Stimulated activated CD8-positive, alpha-beta memory T cell treated with anti-CD3 and anti-CD28 coated beads, Interleukin-7, amount 100 ng/mL, for 1 hour (primary cell): ENCODE measurements around the gene DDX54.

Source experiments
- DNase-seq, 2 donors: peaks; one replicate each; pipeline ENCODE4 v3.0.0-alpha.2; 2020; ENCODE audit warnings: low read depth in 2 of 2

The DDX54 gene

DNA sequence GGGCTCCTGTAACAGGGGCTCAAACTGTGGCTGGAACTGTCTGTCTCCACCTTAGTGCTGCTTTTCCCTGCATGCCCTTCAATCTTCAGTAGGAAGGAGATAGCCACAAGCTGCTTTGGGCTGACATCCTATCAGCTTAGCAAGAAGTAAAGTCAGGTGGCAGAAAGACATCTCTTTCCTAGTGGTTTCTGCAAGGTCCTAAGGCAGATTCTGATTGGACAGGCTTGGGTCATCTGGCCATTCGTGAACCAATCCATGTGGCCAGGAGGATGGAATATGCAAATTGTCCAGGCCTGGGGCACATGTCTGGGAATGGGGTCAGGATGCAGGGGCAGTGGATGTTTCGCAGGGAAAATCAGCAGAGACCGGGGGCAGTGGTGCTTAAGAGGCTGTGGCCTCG, 5.5 kb upstream of the DDX54 start:
- DNase-seq = no peak

DNA sequence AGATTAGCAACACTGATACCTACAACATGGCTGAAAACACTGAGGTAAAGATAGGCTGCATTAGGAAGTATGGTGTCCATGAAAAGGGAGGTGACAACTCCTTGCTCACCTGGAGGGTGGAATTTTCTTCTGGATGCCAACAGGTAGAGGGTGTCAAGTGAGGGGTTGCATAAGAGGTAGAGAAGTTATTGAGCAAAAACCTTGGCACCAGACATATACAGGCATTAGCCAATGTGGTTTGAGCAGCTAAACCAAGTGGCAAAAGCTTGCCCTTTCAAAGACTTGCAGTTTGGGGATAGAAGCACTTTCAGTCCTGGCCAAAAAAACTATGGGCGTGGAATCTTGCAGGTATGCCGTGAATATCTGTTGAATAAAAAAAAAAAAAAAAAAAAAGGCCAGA, 4.1 kb upstream of the DDX54 start:
- DNase-seq = no peak

DNA sequence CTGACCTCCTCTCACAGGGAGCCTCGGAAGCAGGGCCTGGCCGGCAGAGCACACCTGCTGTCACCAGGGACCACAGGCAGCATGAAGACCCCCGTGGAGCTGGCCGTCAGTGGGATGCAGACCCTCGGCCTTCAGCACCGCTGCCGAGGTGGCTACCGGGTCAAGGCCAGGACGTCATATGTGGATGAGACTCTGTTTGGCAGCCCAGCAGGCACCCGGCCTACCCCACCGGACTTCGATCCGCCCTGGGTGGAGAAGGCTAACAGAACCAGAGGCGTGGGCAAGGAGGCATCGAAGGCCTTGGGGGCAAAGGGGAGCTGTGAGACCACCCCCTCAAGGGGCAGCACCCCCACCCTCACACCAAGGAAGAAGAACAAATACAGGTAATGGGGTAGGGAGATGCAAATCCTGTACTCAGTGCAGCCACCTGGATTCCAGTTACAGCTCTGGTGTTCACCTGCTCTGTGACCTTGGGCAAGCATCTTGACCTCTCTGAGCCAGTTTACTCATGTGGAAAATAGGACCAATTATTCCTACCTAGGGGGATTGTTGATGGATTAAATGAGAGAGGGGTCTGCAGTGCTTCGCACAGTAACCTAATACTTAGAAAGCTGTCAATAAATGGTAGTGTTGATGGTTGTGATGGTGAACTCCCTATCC, 1.5 kb upstream of the DDX54 start:
- no peak for DNase-seq

DNA sequence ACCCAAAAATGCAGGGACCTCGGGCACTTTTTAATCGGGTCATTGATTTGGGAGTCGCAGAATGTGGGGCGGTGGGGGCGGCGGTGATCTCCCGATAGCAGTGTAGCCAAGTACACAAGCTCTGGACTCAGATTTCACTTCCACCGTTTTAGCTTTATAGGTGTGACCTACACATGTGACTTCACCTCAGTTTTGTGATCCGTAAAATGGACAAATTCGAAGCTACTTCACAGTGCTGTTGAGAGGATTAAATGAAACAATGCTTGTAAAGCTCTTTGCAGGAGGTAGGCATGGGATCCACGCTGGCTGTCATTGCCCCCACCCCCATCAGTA, 721 bp upstream of the DDX54 start:
- no peak for DNase-seq

DNA sequence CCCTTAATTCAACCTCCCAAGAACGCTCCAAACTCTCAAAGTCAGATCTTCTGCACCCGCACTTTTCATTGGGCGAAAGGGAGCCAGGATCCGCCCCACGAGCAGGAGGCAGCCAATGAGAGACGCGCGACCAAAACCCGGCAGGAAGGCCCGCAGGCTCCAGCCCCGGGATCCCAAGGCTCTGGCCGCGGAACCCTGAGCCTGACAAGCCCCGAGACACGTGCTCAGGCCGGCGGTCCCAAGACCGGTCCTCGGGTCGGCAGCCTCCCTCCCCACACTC, 438 bp downstream of the DDX54 start:
- DNase-seq = peak; percentile 67 to 71

DNA sequence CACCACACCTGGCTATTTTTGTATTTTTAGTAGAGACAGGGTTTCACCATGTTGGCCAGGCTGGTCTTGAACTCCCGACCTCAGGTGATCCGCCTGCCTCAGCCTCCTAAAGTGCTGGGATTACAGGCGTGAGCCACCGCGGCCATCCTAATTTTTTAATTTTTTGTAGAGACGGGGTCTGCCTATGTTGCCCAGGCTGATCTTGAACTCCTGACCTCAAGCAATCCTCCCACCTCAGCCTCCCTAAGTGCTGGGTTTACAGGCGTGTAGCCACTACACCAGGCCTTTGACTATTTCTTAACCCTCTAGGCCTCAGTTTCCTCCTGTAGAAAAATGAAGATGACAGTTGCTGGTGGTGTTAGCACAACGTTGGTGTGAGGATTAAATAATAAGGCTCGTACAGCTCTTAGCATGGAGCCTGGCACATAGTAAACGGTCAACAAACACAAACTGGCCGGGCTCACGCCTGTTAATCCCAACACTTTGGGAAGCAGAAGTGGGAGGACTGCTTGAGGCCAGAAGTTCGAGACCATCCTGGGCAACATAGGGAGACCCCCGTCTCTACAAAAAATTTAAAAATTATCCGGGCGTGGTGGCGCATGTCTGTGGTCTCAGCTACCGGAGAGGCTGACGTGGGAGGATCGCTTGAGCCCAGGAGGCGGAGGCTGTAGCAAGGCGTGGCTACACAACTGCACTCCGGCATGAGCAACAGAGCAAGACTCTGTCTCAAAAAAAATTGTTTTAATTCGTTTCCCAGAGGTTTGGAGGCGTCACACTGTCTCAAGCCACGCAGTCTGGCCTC, 979 bp downstream of the DDX54 start:
- DNase-seq = no peak

DNA sequence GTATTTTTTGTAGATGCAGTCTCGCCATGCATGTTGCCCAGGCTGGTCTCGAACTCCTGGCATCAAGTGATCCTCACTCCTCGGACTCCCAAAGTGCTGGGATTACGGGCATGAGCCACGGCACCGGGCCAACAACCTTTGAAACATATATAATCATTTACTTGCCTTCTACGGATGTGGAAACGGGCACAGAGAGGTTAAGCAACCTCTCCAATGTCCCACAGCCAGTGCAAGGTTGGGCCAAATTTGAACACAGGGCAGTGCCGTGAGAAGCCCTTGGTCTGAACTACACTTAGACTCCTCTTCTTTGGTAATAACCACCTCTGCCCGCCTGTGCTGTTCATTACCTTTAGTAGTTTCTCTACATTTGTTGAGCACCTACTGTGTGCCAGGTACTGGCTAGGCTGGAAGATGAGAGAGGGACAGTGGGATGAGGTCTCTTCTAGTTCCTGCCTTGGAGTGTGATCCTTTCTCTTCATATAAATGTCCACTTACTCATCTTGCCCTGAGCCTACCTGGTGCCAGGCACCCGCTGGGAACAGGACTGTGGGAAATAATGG, 2.2 kb downstream of the DDX54 start:
- no peak for DNase-seq

DNA sequence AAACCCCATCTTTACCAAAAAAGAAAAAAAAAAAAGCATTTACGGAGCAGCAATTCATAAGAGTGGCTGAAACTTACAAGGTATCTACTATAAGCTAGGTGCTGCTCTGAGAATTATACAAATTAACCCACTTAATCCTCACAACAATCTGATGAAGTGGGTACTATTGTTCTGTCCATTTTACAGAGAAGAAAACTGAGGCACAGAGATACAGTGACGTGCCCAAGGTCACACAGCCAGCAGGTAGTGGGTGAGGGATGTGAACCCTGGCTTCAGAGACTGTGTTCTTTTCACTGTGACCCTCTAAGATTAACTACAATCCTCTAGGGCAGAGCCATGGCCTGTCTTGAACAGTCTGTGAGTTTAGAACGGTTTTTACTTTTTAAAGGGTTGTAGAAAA, 3.3 kb downstream of the DDX54 start:
- DNase-seq = no peak

DNA sequence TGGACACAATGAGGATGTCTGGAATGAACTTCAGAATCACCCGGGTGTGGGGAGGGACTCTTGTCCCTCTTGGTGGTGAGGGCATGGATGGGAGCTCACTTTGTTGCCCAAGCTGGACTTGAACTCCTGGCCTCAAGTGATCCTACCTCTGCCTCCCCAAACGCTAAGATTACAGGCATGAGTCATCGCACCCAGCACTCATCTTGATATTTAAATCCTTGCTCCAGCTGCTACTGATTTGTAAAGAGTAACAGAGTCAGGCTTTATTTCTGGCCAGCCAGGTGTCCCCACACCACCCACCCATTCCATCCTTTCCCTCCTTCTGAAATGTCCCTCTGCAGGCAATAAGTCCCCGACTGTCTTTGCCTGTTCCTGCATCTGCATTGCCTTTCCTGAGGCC, 4.9 kb downstream of the DDX54 start:
- DNase-seq = no peak

DNA sequence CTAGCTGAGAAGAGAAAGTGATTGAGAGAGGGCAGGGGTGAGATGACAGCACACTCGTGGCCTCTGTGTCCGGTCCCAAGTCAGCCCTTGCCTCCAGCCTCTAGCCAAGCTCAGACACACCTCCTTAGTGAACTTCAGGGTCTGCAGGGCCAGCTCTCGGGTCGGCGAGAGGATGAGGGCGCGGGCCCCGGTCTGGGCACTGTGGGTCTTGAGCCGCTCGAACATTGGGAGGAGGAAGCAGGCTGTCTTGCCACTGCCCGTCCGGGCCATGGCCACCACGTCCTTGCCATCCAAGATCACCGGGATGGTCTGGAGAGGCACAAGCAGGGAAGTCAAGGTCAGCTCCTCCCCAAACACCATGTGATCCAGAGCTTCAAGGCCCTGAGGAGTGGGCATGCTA, 6.3 kb downstream of the DDX54 start:
- DNase-seq = no peak

DNA sequence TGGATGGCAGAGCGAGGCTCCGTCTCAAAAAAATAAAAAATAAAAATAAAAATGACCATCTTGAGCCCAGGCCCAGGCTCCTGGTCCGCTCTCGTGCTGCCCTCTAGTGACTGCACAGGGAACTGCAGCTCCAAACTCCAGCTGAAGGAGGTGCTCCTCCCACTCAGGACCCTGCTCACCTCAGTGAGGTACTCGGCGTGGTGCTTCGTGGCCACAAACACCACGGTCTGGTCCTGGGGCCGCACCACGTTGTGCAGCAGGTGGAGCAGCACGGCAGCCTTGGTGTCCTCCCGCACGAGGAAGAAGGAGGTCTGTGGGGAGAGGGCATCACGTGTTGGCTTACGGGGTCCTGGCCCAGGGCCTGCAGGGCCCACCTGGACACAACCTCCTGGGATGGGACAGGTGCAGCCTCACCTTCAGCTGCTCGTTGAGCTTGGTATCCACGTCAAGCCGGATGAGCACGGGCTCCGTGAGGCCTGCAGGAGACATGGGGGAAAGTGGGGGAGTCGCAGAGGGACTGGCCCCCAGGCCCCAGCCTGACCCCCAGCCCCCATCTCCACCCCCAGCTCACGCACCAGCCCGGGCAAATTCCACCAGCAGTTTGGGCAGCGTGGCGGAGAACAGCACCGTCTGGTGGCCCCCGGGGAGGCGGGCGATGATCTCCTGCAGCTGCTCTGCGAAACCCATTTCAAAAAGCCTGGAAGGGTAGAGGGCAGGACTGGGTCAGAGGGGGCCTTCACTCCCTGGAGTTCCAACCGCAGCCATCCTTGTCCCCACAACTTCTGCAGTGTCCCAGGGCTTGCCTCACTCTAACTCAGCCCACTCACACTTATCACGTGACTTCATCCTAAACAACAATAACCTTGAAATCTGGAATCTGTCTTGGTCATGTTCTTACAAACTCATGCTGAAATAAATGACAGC, 10.6 kb downstream of the DDX54 start:
- DNase-seq = peak; percentile 52 to 71

DNA sequence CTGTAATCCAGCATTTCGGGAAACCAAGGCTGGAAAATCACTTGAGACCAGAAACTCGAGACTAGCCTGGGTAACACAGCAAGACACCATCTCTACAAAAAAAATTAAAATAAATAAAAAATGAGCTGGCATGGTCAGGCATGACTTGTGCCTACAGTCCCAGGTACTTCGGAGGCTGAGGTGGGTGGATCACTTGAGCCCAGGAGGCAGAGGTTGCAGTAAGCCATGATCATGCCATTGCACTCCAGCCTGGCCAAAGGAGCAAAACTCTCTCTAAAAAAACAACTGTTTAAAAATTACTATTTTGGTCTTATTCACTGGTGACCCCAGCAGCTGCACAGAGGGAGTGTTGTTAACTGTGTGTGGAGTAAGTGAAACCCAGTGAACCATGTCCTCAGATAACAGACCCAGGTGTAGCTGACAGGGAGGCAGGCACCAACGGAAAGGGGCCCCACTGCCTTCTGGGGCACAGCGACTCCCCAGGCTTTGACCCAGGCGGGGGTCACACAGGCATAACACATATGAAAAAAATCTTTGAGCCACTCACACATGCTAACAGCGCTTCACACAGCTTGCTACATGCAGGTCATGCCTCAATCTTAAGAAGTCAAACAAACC, 12.1 kb downstream of the DDX54 start:
- no peak for DNase-seq

DNA sequence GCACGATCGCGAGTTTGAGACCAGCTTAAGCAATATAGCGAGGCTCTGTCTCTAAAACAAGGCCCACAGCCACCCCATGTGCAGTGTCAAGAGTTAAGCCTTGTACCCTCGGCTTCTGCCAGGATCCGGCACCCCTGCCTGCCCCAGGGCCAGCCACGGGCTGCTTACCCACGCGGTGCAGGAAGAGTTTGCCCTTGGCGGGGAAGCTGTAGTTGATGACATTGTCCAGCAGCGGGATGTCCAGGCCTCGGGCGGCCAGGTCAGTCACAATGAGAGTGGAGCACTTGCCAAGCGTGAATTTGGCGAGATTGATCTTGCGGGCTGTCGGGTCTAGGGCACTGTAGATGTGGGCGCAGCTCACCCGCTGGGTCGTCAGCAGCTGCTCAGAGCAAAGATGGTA, 13.1 kb downstream of the DDX54 start:
- DNase-seq = no peak

DNA sequence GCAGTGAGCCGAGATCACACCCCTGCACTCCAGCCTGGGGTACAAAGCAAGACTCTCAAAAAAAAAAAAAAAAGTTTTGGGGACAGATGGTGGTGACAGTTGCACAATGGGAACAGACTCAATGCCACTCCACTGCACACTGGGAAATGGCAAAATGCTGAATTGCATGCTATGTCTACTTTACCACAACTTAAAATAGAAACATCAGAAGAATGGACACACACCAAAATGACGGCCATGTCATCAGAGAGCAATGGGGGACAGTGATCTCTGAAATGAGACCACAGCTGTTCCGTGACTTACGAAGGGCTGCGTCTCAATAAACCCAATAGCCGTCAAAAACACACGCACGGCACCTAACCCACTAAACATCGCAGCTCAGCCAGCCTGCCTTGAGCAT, 13.7 kb downstream of the DDX54 start:
- DNase-seq = no peak

DNA sequence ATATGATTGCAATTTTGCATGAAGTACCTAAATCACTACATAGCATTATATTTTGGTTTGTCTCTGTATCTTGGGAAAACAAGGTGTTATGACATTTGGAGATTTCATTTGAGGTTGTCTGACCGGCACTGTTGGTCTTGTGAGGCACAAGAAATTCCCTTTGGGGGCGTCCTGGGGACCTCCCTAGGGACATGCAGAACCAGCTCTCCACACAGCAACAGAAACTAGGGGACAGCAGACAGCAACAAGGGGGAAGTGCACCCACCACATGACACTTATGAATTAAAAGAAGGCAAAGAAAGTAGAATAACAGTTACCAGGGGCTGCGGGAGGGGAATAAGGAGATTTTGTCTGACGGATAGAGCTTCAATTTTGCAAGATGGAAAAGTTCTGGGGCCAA, 14.4 kb downstream of the DDX54 start:
- no peak for DNase-seq

DNA sequence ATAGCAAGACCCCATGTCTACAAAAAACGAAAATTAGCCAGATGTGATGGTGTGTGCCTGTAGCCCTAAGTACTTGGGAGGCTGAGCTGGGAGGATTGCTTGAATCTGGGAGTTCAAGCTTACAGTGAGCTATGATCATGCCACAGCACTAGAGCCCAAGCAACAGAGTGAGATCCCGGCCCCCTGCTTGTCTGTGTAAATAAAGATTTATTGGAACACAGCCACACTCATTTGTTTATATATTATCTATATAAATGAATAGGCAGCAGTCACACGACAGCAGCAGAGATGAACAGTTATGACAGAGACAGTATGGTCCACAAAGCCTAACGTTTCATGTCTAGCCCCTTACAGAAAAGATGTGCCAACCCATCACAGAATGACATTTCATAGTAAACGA, 14.8 kb downstream of the DDX54 start:
- no peak for DNase-seq

DNA sequence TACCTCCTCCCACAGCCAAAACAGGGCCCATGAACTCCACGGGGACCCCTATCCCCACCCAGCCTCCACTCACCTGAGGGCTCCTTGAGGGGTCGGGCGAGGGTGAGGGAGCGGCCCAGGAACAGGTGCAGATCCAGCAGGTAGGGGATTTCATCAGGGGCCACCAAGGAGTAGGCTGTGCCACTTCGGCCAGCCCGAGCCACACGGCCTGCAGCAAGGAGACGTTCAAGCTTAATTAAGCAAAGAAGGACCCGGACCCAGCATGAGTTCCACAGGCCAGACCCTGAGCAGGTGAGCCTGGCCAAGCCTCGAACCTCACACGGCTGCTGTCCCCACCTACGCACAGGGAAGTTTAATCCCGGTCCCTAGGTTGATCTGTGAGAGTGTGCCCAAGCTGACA, 15.6 kb downstream of the DDX54 start:
- DNase-seq = no peak

DNA sequence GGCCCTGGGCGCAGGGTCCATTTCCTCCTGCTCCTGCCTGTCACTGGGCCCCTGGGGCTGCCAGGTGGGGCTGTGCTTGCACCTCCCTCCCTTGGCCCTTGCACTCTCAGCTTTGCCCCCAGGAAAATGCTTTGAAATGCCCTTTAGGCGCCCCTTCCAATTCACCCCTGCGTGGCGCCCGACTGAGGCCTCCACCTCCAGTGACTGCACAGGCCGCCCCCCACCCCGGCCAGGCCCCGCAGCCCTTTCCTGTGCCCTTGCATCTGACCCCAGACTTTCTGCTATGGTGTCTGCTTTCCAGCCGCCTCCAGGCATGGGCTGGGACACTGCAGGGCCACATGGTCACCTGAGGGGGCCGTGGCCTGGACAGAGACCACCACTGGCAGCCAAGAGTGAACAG, 17.4 kb downstream of the DDX54 start:
- no peak for DNase-seq

DNA sequence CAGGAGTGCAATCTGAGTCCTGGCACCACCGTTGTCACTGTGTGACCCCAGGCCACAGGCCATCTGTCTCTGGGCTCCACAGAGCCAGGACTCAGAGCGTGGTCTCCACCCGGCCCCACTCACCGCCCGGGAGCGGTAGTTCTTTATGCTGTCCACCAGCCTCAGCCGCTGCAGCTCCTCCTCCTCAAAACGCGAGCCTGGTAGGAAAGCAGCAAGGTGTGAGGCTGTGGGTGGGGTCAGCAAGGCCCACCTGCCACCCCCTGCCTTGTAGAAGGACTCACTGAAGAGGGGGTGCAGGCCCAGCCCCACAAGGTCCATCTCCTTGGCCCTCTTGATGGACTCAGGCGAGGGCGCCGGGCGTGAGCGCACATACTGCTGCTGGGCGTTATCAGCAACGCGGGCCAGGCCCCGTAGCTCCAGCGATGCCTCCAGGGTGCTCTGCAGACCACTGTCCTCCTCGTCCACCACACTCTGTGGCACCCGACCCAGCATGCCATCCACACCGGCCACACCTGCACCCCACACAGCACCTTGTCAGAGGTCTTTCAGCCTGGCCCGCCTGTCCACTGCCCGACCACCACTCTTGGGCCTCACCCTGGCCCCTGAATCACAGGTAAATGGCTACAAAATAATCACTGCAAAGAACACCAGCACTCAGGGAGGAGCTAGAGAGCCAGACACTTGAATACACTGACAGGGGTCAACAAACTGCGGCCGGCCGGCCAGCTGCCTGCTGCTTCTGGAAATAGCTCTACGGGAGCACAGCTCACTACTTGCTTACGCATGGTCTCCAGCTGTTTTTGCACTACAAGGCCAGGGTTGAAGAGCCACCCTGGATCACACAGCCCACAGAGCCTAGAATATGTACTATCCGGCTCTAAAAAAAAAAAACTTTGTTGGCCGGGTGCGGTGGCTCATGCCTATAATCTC, 19.5 kb downstream of the DDX54 start:
- DNase-seq = no peak

DNA sequence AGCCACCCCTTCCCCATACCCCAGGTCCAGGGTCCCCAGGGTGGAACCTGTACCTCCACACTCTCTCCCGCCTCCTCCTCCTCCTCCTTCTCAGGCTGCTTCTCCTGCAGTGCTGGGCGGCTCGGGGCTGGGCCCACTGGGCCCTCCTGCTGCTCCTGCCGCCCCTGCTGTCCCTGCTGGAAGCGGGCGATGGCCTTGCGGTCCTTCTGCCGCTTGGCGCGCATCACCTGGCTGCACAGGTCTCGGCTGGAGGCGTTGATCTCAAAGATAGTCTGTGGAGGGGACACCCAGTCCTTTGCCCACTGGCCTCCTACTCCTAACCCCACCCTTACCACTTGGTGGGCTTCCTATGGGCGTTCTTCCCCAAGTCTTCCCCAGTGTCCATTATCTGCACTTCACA, 21.3 kb downstream of the DDX54 start:
- DNase-seq = no peak

DNA sequence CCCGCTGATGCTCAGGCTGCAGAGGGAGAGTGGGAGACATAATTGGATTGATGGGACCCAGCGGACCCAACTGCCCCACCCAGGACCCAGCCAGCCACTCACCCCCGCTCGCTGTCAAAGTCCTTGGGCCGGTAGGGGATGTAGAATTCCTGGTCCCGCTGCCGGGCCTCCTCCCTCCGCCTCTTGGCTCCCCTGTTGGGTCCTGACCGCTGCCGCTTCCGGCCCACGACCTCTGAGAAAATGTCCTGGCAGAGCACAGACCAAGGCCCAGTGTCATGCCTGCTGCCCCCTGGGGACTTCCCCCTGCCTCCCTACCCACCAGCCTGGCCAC, 22.3 kb downstream of the DDX54 start:
- DNase-seq = no peak
